ENCODE measurements around the gene METTL5.

The METTL5 gene

GRCh38 chr2:169778446-169778845 is 46.3 kb downstream of the METTL5 start:
- DNase-seq: no peak

- DNase-seq: no peak
These were observed 48.4 kb downstream of the METTL5 start for GRCh38 chr2:169776252-169776761.

- DNase-seq: no peak
These were observed 48.9 kb downstream of the METTL5 start for GRCh38 chr2:169775765-169776164.

- DNase-seq: no peak
These were observed 49.4 kb downstream of the METTL5 start for GRCh38 chr2:169775354-169775753.

GRCh38 chr2:169772651-169773050 is 52.1 kb downstream of the METTL5 start:
- peak; percentile 49 for DNase-seq

GRCh38 chr2:169771612-169772011 is 53.1 kb downstream of the METTL5 start:
- DNase-seq: no peak

- DNase-seq: no peak
These were observed 53.7 kb downstream of the METTL5 start for GRCh38 chr2:169771021-169771420.

- DNase-seq: no peak
These were observed 56.3 kb downstream of the METTL5 start for GRCh38 chr2:169768262-169768995.

- peak; percentile 49 for DNase-seq
These were observed 57.3 kb downstream of the METTL5 start for GRCh38 chr2:169767243-169767888.

- no peak for DNase-seq
These were observed 59.2 kb downstream of the METTL5 start for GRCh38 chr2:169765523-169765922.

GRCh38 chr2:169761970-169762292 is 62.8 kb downstream of the METTL5 start:
- no peak for DNase-seq
